GM18867 (cell line): ENCODE data around the gene TBC1D8.

ENCODE experiments used
- ATAC-seq: cut with Tn5 transposase; IDR thresholded peaks from one replicate; pipeline ENCODE4 v1.9.1; 2021; ENCODE audit warnings: mild to moderate bottlenecking, moderate library complexity; ENCODE audit not compliant: unreplicated experiment

The TBC1D8 gene

DNA sequence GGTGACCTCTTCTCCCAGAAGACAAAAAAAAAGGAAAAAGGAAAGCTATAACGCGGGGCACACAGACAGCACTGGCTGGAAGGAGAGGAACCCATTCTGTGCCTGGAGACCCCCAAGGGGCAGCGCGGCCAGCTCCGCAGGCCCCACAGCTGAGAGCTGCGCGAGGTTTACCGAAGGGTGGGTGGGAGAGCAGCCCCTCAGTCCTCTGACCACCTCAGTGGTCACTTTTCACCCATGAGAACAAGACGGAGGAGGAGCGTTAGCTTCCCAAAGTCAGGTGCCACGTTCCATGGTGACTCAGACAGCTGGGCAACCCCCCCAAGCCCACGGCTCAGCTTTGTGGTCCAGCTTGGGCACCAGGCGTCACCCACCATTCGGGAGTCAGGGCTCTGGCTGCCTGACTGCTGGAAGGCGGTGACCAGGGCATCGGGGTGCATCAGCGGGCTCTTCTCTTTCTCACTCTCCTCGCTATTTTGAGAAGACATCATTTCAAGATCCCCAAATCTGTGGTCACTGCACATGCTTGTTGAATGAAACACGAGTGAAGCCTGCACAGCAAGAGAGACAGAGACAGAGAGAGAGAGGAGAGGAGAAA lies 113.9 kb downstream of the TBC1D8 start:
- no peak for ATAC-seq

DNA sequence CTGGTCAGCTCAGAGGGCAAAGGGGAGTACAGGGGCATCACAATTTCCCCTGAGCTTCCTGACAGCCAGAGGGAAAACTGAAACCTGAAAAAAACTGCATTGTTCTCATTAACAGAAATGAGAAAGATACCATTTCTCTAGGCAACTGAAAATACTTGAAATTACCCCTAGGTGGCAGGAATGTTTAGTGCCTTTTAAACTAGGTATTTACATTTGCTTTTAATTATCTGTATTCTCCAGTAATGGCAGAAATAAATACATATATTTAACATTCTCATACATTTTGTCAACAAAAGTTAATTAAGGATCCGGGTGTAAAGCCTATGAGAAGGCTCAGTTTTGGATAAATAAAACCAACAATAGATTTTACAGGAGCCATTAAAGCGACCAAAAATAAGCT lies 114.6 kb downstream of the TBC1D8 start:
- no peak for ATAC-seq

DNA sequence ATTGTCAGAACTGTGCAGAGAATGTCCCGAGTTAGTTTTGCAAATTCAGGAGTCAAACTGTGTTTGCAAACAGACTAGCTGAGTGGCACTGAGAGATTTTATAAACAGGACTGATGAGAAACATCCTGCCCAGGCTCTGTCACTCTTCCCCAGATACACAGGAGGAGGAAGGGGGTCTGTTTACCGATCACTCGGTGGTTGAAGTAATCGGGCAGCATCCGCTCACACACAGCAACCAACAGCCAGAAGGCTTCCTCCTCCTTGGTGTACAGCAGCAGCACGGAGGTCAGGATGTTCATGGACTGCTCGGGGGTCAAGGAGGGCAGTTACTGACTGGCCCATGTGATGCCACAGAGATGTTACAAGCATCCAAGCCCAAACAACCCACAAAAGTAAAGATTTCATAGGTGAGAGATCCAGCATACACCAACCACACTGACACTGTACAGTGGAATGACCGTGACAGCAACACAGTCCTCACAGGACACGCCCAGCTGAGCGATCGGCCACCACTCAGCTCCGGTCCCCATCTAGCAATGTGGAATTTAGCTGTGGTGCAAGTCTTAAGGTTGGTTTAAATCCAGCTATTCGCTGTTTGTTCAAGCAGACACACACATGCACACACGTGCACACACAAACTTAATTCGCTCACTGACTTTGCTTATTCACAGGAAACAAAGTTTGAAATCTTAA lies 119.0 kb downstream of the TBC1D8 start:
- ATAC-seq: no peak

DNA sequence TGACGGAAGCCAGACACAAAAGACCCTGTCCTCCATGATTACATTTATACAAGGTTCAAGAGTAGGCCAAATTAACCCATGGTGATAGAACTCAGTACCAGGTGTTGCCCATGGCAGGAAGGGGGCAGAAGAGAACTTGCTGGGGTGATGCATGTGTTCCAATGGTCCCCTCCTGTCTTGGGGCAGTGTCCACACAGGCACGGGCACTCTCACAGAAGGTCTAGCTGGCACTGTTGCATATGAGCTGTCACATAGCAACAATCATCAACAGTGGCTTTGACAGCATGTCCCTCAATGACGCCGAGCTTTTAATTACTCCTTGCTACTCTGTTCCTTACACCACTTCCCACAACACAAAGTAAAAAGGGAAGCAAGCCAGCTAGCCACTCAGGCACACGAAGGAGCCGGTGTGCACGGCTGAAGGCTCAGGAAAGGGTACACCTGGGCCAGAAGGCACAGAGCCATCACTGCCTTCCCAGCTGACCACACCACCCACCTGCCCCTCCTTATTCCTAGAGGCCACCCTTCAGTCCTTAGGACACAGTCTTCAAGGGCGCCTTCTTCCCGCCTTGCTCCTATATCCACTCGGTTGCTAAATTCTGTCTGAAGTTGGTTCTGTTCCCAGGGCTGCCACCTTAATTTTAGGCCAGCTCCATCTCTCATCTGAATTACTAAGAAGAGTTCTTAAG lies 120.2 kb downstream of the TBC1D8 start:
- no peak for ATAC-seq

DNA sequence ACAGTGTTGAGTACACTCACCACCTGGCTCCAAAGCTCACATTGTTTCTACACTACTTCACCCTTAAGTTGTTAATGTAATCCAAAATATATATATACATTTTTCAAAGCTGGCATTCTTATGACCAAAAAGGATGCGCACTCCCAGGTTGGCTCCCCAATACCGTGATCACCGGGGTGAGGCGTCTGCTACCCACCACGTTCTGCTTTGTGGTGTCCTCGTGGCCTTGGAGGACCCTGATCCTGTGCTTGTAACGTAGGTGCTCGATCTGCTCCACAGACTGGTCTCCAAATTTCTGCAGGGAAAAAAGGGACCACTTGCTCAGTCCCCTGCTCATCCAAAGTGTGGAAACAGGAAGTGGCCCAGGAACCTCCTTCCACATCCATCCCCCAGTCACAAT lies 123.3 kb downstream of the TBC1D8 start:
- no peak for ATAC-seq

DNA sequence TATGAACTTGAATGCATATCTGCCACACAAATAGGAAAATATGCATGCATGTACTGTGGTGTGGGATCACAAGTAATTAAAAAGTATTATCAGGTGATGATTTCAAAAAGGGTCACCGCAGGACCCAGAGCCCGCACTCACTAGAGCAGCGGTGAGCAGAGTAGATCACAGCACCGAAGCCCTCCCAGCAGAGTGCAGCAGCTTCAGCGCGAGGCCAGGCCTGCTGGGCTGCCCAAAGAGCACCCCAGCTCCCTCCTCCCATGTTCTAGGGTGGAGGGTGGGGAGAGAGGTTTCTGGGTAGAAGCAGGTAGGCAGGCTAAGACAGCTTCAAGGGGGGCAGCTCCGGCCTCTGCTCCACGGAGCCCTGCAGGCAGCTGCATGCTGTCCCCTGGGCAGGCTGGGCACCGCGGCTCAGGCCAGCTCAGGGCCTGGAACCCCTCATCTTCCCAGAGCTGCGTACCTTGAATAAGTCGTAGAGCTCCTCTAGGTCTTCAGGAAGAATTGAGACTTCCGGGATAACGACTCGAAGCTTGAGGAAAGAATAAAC lies 124.2 kb downstream of the TBC1D8 start:
- no peak for ATAC-seq

DNA sequence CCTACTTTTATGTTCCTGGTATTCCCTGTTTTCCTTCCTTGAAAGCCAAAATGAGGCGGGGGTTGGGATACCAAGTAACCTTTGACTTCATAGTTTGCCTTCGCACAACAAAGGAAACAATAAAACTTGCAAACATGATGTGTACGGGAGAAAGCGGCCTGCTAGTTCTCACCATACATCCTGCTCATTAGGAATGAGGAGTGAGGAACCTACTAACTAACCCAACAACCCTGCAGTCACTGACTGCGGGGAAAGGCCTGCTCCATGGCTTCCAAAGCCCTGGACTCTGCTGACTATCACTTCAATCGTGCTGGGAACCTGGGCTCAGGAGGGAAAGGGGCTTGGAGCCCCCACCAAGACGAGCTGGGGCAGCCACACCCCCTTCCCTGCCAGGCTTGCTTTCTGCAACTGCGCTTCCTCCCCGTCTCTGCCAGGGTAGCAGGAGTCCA lies 124.9 kb downstream of the TBC1D8 start:
- ATAC-seq: no peak

DNA sequence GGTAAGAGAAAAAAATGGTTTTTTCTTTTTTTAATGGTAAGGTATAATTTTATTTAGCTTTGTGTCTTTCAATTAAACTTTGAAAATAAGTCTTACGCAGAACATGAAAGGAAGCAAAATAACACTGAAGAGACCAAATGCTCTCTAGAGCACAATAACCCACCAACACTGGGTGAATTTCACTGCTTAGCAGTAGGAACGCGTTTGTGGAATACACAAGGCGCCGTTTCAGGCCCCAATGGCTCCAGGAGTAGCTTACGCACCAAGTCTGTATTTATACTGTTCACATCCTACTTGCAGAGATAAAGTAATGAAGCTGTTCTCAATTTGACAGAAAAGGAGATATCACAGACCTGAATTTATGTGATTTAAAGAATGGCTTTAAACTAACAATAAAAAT lies 125.6 kb downstream of the TBC1D8 start:
- no peak for ATAC-seq

DNA sequence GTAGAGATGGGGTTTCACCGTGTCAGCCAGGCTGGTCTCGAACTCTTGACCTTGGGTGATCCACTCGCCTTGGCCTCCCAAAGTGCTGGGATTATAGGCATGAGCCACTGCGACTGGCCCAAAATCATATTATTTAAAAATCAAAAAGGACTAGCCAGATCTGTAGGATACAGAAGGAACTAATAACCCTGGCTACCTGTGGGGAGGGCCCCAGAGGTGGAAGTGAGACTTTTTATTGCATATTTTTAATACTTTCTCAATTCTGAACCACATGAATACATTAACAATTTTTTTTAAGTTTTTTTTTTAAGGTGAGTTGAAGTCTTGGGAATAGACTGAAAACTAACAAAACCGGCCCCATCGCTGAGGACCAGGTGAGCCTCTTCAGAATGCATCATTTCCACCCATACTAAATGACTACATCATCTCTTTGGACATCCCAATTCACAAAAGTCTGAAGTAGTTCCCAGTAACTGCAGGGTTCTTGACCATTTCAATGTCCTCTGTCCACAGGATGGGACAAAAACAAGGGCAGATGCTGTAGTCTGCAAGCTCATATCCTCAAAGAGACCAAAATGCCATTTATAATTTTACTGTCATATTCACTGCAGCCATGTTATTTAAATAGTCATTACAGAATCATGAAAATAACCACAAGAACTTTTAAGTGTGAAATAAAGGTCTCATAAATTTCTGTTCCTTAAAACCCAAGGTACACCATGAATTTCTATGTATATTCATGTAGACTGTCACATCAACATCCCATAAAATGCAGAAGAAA lies 127.7 kb downstream of the TBC1D8 start:
- no peak for ATAC-seq

DNA sequence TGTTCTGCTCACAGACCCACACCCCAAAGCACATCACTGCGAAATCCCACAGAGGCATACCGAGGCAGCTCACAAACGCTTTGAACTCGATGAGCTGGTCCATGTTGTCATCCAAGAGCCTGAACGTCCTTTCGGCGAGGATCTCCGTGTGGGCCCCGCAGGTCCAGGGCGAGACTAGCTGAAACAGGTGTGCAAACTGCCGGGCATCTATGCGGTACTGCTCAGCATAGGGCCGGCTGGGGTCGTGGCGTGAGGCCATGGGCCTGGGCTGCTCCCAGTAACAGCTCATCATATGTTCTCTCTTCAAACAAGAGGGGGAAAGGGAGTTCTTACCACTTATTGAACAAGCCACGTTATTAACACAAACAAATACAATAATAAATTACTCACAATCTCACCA lies 129.0 kb downstream of the TBC1D8 start:
- ATAC-seq: no peak

DNA sequence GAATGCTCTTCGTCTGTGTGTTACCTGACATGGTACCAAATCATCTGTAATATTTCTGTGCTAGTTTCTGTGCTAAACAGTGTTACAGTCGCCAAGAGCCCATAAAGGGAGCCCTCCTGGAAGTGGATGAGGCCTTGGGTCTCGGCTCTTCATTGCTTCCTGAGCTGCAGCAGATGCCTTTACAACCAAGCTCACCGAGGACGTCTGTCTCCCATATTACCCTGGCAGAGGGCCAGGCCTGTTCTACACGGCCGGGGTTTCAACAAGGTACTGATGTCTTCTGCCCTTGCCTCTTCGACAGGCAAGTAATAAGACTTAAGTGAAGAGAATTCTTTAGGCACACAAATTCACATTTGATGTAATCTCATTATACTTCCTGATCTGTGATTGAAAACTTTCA lies 132.2 kb downstream of the TBC1D8 start:
- ATAC-seq: no peak

DNA sequence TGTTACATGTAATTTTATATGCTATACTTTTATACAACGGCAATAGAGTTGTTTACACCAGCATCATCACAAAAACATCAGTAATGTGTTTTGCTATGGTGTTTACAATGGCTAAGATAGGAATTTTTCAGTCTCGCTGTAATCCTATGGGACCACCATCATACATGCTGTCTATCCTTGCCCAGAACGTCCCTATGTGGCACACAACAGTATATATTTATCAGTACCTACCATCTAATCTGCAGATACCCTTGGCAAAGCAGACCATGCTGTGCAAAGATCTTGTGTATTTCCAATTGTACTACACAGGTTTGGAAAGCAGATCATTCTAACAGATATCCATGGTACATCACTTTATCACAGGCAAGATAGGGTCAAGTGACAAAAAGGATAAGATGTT lies 133.8 kb downstream of the TBC1D8 start:
- ATAC-seq: no peak

DNA sequence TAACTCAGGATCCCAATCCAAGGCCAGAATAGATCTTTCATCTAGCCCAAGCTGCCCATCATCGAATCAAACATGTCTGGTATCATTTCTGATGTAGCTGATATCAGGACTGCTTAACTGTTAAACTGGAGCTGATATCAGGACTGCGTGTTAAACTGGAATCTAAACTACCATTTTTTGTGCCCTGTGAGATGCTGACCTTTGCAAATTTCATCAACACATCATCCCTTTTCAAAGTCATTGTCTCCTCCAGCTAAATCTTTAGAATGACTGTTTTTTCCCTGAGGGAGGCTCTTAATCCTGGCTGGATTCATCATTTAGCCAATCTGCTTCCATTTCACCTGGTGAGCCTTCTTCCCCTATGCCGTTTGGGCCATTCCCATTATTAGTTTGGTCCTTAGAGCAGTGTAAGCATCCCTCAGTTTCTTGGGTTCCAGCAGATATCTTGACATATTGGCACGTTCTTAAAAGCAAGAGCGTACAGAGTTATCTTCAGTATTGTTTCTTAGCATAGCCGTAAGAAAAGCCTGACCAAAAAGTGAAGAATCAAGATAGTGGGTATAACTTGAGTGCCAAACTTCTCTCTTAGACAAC lies 136.8 kb downstream of the TBC1D8 start:
- no peak for ATAC-seq

DNA sequence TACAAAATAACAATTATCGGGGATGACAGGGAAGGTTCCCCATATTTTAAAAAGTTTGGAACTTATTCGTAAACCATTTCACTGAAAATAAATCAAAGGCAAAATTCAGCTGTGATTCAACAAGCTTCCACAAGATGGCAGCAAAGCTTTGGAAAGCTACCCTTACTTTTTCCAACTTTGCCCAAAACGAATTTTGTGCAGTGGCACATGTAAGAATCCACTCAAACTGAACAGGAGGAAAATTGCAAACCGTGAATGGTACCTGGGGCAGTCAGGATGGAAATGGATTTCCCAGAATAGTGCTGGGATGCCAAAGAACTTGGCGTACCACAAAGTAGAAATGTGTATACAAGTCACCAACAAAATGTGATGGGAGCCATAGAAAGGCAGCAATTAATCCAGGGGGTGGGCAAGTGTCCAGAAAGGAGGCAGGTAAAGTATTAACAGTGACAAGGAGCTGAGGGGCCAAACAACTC lies 138.4 kb downstream of the TBC1D8 start:
- ATAC-seq: no peak

DNA sequence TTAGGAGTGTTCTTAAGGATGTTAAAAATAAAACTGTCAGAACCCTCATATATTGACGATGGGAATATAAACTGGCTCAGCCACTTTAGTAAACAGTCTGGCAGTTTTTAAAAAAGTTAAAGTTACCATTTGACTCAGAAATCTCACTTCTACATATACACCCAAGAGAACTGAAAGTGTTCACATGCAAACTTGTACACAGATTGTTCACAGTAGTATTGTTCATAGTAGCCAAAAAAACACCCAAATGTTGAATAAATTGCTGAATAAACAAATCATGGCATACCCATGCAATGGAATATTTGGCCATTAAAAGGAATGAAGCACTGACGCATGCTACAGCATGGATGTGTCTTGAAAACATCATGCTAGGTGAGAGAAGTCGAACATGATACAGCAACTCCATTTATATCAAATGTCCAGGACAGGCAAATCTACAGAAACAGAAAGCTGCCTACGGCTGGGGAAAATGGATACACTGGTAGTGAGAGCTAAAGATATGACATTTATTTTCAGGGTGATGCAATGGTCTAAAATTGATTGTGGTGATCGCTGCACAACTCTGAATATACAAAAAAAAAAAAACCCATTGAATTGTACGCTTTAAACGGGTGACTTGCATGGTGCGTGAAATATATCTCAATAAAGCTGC lies 139.0 kb downstream of the TBC1D8 start:
- ATAC-seq: peak; percentile 95

DNA sequence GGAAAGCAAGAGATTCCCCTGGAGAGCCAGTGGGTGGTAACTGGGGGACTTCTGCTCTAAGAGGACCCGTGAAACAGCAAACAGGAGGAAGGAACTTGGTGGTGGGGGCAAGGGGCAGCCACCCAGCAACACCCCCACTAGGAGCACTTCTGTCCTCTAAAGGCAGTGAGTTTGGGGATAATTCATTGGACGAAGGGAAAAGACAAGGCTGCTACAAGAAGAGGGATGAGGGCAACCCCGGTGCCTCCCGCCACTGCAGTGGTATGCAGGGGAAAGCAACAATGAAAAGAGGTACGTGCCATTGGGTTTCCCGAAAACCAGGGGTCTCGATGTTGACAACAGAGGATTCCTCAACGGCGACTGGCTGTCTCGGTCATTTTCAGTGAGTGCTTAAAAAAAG lies 140.0 kb downstream of the TBC1D8 start:
- no peak for ATAC-seq

DNA sequence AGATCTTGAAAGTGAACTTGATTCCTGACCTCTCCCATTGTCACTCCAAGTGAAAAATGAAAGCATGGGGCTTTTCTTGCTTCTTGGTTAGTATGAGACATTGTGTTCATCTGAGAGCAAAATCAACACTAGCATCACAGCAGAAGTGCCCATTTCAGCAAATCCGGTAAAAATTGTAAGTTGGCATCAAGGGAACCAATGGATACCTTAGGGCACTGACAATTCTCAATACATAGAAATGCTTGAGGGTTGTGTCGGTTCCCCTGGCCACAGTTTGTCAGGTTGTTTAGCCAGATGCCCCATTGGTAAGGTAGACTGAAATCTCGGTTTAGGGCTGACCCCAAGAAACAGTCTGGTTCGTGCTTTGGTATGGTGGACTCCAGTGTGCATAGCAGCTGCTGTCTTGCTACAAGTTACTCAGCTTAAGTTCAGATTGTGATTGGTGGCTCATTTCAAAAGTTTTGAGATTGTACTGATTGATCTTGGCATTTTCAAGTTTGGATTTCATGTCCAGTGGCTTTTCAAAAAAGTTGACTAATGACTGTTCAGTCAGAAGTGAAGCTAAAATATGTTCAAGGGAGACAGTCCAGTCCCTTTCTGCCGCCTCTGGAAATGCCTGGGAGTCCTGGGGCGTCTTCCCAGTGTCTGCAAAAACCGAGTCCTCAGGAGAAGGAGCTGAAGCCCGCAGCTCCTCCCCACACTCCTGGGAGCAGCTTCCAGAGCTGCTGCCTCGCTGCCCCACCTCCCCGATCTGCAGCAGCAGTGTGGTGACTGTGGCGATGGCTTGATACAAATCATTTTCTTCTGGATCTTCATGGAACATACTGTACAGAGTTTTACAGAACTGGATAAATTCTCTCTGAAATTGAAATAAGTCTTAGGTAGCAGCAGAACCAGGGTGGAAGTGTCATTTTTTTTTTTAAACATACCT lies 143.5 kb downstream of the TBC1D8 start:
- ATAC-seq: no peak

DNA sequence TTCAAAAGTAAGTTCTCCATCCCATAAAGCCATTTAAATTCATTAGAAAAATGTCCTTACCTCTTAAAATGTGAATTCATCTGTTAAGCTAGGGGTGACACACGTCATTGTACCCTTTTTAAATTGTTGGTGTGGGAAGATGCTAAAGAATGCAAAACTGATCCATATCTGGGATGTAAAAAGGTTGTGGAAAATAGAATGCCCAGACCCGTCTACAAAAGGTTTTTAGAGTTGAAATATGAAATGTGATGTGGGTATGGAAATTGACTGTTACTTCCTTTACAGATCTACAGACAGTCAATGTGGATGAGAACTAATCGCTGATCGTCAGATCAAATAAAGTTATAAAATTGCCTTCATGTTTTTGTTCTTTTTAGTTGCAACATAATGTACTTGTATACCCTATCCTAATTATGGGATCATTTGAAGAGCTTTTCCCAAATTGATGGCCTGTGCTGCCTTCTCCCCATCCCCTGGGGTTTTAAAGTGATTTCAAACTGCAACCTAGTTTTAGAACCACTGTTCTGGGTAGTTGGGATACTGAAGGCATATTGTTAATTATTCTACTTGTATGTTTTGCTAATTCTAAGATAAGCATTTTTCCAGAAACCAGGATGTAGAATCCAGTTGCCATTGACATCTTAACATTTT lies 145.0 kb downstream of the TBC1D8 start:
- ATAC-seq: no peak
